NB4 (cell line): ENCODE results near the gene CLDN22.

Experiments
- DNase-seq: peaks from one replicate; pipeline ENCODE4 v3.0.0; 2010; ENCODE audit warnings: low read depth
- H3K4me3 ChIP-seq: one replicate; pipeline ENCODE4 v1.5.1; 2011; ENCODE audit warnings: mild to moderate bottlenecking, low read depth, low read length, moderate library complexity
- CTCF ChIP-seq: IDR thresholded peaks from one replicate; pipeline ENCODE4 v1.5.1; 2012; ENCODE audit warnings: low read depth, low read length
- MAX ChIP-seq: IDR thresholded peaks from 2 replicates; pipeline ENCODE4 v1.6.1; 2011; ENCODE audit warnings: low read depth, low read length
- MYC ChIP-seq: IDR thresholded peaks from 2 replicates; pipeline ENCODE4 v1.6.1; 2011; ENCODE audit warnings: low read depth, low read length
- POLR2A ChIP-seq: IDR thresholded peaks from 2 replicates; pipeline ENCODE4 v1.6.1; 2011; ENCODE audit warnings: mild to moderate bottlenecking; ENCODE audit not compliant: insufficient read length; ENCODE audit errors: extremely low read depth

The CLDN22 gene

GRCh38 chr4:183318656-183319055 lies 1.4 kb downstream of the CLDN22 start:
- no peak overlapping the region for H3K4me3 ChIP-seq
- TF ChIP-seq CTCF: no peak
- TF ChIP-seq MAX: no peak
- no peak for TF ChIP-seq MYC
- TF ChIP-seq POLR2A: no peak
- peak; percentile 52 for DNase-seq

GRCh38 chr4:183314806-183315205 lies 5.3 kb downstream of the CLDN22 start:
- TF ChIP-seq MYC: no peak
- TF ChIP-seq CTCF: no peak
- no peak for TF ChIP-seq POLR2A
- no peak for TF ChIP-seq MAX
- H3K4me3 ChIP-seq: no peak overlapping the region
- no peak for DNase-seq

GRCh38 chr4:183314336-183314735 lies 5.7 kb downstream of the CLDN22 start:
- no peak for TF ChIP-seq POLR2A
- no peak for TF ChIP-seq MYC
- TF ChIP-seq MAX: no peak
- no peak for TF ChIP-seq CTCF
- DNase-seq: no peak
- H3K4me3 ChIP-seq: no peak overlapping the region

- TF ChIP-seq MYC: no peak
- TF ChIP-seq POLR2A: no peak
- no peak for DNase-seq
- H3K4me3 ChIP-seq: no peak overlapping the region
These were observed 7.2 kb downstream of the CLDN22 start for GRCh38 chr4:183312841-183313240.

- no peak overlapping the region for H3K4me3 ChIP-seq
- no peak for DNase-seq
- no peak for TF ChIP-seq MYC
- no peak for TF ChIP-seq POLR2A
- TF ChIP-seq MAX: no peak
- TF ChIP-seq CTCF: no peak
These were observed 13.3 kb downstream of the CLDN22 start for GRCh38 chr4:183306811-183307210.

GRCh38 chr4:183304538-183304937 lies 15.5 kb downstream of the CLDN22 start:
- no peak for TF ChIP-seq POLR2A
- no peak overlapping the region for H3K4me3 ChIP-seq
- no peak for DNase-seq

- no peak for DNase-seq
- TF ChIP-seq POLR2A (no peak), CTCF (no peak), MAX (no peak), MYC (no peak)
- H3K4me3 ChIP-seq: no peak overlapping the region
These were observed 16.0 kb downstream of the CLDN22 start for GRCh38 chr4:183304067-183304466.
